Neuron (in vitro differentiated cells): Measurements from ENCODE around the gene CAMK2D.
"Not testable (repeated sequence)": the region's sequence is repeated elsewhere in the genome, so short reads cannot be mapped to it uniquely, and the experiment has no call there.

Source experiments
- H2AFZ ChIP-seq: one replicate; pipeline ENCODE4 v1.6.1; 2013; ENCODE audit warnings: low read depth, mild to moderate bottlenecking, inconsistent platforms, low read length, moderate library complexity
- H3K27me3 ChIP-seq: one replicate; pipeline ENCODE4 v1.6.1; 2013; ENCODE audit warnings: low read length; ENCODE audit not compliant: insufficient read depth
- H3K36me3 ChIP-seq: one replicate; pipeline ENCODE4 v1.6.1; 2013; ENCODE audit warnings: low read length; ENCODE audit not compliant: insufficient read depth
- H3K4me1 ChIP-seq: one replicate; pipeline ENCODE4 v1.6.1; 2013; ENCODE audit warnings: low read length; ENCODE audit not compliant: insufficient read depth
- H3K4me3 ChIP-seq: 2 replicates; pipeline ENCODE4 v1.5.1; 2013; ENCODE audit warnings: mild to moderate bottlenecking, low read length, moderate library complexity
- H3K9me3 ChIP-seq: one replicate; pipeline ENCODE4 v1.6.1; 2013; ENCODE audit warnings: low read length

The CAMK2D gene

GRCh38 chr4:113740857-113741379, 20.6 kb downstream of the CAMK2D start:
- no peaks in the 10 kb centered on the region for H3K27me3 ChIP-seq
- H3K4me3 ChIP-seq: no peak overlapping the region
- no peaks in the 10 kb centered on the region for H3K9me3 ChIP-seq
- no peaks in the 10 kb centered on the region for H3K4me1 ChIP-seq
- H3K36me3 ChIP-seq: no peaks in the 10 kb centered on the region
- H2AFZ ChIP-seq: no peak overlapping the region

GRCh38 chr4:113739197-113739596, 22.3 kb downstream of the CAMK2D start:
- H2AFZ ChIP-seq: no peak overlapping the region
- no peaks in the 10 kb centered on the region for H3K36me3 ChIP-seq
- no peaks in the 10 kb centered on the region for H3K9me3 ChIP-seq
- H3K4me3 ChIP-seq: no peak overlapping the region
- H3K27me3 ChIP-seq: no peaks in the 10 kb centered on the region
- H3K4me1 ChIP-seq: no peaks in the 10 kb centered on the region

- Histone ChIP-seq H3K27me3 (no peaks in the 10 kb centered on the region), H3K36me3 (no peaks in the 10 kb centered on the region), H3K4me3 (no peak overlapping the region), H3K9me3 (no peaks in the 10 kb centered on the region), H3K4me1 (no peaks in the 10 kb centered on the region), H2AFZ (no peak overlapping the region)
These were observed 23.3 kb downstream of the CAMK2D start for GRCh38 chr4:113738251-113738650.

GRCh38 chr4:113733685-113734084, 27.9 kb downstream of the CAMK2D start:
- Histone ChIP-seq H3K4me1 (peaks cover 3% of the 10 kb centered on the region), H3K27me3 (no peaks in the 10 kb centered on the region), H3K36me3 (no peaks in the 10 kb centered on the region), H3K9me3 (no peaks in the 10 kb centered on the region), H3K4me3 (no peak overlapping the region), H2AFZ (no peak overlapping the region)

GRCh38 chr4:113732967-113733527, 28.5 kb downstream of the CAMK2D start:
- peaks cover 3% of the 10 kb centered on the region for H3K4me1 ChIP-seq
- no peak overlapping the region for H2AFZ ChIP-seq
- no peak overlapping the region for H3K4me3 ChIP-seq
- H3K36me3 ChIP-seq: no peaks in the 10 kb centered on the region
- no peaks in the 10 kb centered on the region for H3K9me3 ChIP-seq
- no peaks in the 10 kb centered on the region for H3K27me3 ChIP-seq

GRCh38 chr4:113730467-113731216, 30.9 kb downstream of the CAMK2D start:
- H2AFZ ChIP-seq: no peak overlapping the region
- no peak overlapping the region for H3K4me3 ChIP-seq
- H3K36me3 ChIP-seq: no peaks in the 10 kb centered on the region
- H3K4me1 ChIP-seq: peaks cover 3% of the 10 kb centered on the region
- no peaks in the 10 kb centered on the region for H3K27me3 ChIP-seq
- H3K9me3 ChIP-seq: no peaks in the 10 kb centered on the region

GRCh38 chr4:113727802-113728201, 33.7 kb downstream of the CAMK2D start:
- H2AFZ ChIP-seq: no peak overlapping the region
- H3K9me3 ChIP-seq: no peaks in the 10 kb centered on the region
- no peaks in the 10 kb centered on the region for H3K27me3 ChIP-seq
- peaks cover 3% of the 10 kb centered on the region for H3K4me1 ChIP-seq
- H3K4me3 ChIP-seq: no peak overlapping the region
- no peaks in the 10 kb centered on the region for H3K36me3 ChIP-seq

GRCh38 chr4:113725963-113726362, 35.6 kb downstream of the CAMK2D start:
- no peaks in the 10 kb centered on the region for H3K27me3 ChIP-seq

GRCh38 chr4:113718252-113718651, 43.3 kb downstream of the CAMK2D start:
- peaks cover 2% of the 10 kb centered on the region for H3K9me3 ChIP-seq
- H3K36me3 ChIP-seq: no peaks in the 10 kb centered on the region
- no peak overlapping the region for H2AFZ ChIP-seq
- H3K4me3 ChIP-seq: no peak overlapping the region
- H3K27me3 ChIP-seq: no peaks in the 10 kb centered on the region
- no peaks in the 10 kb centered on the region for H3K4me1 ChIP-seq

More at GRCh38 chr4:113725963-113726362, 35.6 kb downstream of the CAMK2D start:
- Histone ChIP-seq H2AFZ (no peak overlapping the region), H3K4me1 (peaks cover 3% of the 10 kb centered on the region), H3K36me3 (no peaks in the 10 kb centered on the region), H3K4me3 (no peak overlapping the region), H3K9me3 (no peaks in the 10 kb centered on the region)

- no peak overlapping the region for H2AFZ ChIP-seq
- no peaks in the 10 kb centered on the region for H3K36me3 ChIP-seq
- H3K4me1 ChIP-seq: peaks cover 2% of the 10 kb centered on the region
- H3K27me3 ChIP-seq: no peaks in the 10 kb centered on the region
- H3K4me3 ChIP-seq: no peak overlapping the region
- H3K9me3 ChIP-seq: peaks cover 2% of the 10 kb centered on the region
These were observed 49.5 kb downstream of the CAMK2D start for GRCh38 chr4:113711883-113712662.

GRCh38 chr4:113708250-113708649, 53.3 kb downstream of the CAMK2D start:
- Histone ChIP-seq H2AFZ (no peak overlapping the region), H3K4me1 (peaks cover 4% of the 10 kb centered on the region), H3K9me3 (no peaks in the 10 kb centered on the region), H3K4me3 (no peak overlapping the region), H3K27me3 (no peaks in the 10 kb centered on the region), H3K36me3 (no peaks in the 10 kb centered on the region)

- Histone ChIP-seq H3K4me3 (no peak overlapping the region), H2AFZ (no peak overlapping the region), H3K36me3 (no peaks in the 10 kb centered on the region), H3K27me3 (no peaks in the 10 kb centered on the region), H3K9me3 (no peaks in the 10 kb centered on the region), H3K4me1 (peaks cover 4% of the 10 kb centered on the region)
These were observed 54.5 kb downstream of the CAMK2D start for GRCh38 chr4:113707048-113707447.

GRCh38 chr4:113705097-113705496, 56.4 kb downstream of the CAMK2D start:
- not testable (repeated sequence) for H3K4me1 ChIP-seq, H2AFZ ChIP-seq, H3K4me3 ChIP-seq, H3K9me3 ChIP-seq, H3K36me3 ChIP-seq, H3K27me3 ChIP-seq
